ENCODE results near the gene EID1.

EID1 gene

GRCh38 chr15:48868536-48868935, 9.4 kb upstream of the EID1 start:
- H4K8ac ChIP-seq (ENCODE audit: low read depth, low read length), result no peak overlapping the region
- no peak overlapping the region for H4K91ac ChIP-seq (ENCODE audit: low read depth, low read length, poor library complexity)
- no peaks in the 10 kb centered on the region for H3K36me3 ChIP-seq (replicated peaks in 1 of 2; ENCODE audit: control insufficient read depth in 2 of 2, insufficient read depth in 2 of 2, low read length in 2 of 2)
- no peak overlapping the region for H3K4me3 ChIP-seq (ENCODE audit: low read length in 2 of 2)
- H3K27me3 ChIP-seq (ENCODE audit: control insufficient read depth in 3 of 3, insufficient read depth in 3 of 3, low read depth in 1 of 3, low read length in 3 of 3), result no peaks in the 10 kb centered on the region
- no peak overlapping the region for H3K9ac ChIP-seq (ENCODE audit: low read depth, low read length, poor library complexity)
- peaks cover 7 to 9% of the 10 kb centered on the region in 2 donors for H3K4me1 ChIP-seq (ENCODE audit: control insufficient read depth in 2 of 2, insufficient read depth in 1 of 2, low read depth in 1 of 2, low read length in 2 of 2)
- no peak overlapping the region for H2BK15ac ChIP-seq (ENCODE audit: low read length)
- no peak overlapping the region for H2BK5ac ChIP-seq (ENCODE audit: low read length)
- no peak overlapping the region for H3K18ac ChIP-seq (ENCODE audit: low read length)
- H3K9me3 ChIP-seq (replicated peaks in 1 of 2; ENCODE audit: control insufficient read depth in 2 of 2, insufficient read depth in 1 of 2, low read depth in 1 of 2, low read length in 2 of 2), result no peaks in the 10 kb centered on the region
- H2BK12ac ChIP-seq (ENCODE audit: low read length), result no peak overlapping the region
- no peak overlapping the region for H2AK5ac ChIP-seq (ENCODE audit: low read depth, low read length)
- no peak overlapping the region for H3K23ac ChIP-seq (ENCODE audit: low read depth, low read length, poor library complexity)
- DNase-seq (ENCODE audit: low spot score), result no peak
- no peak overlapping the region for H2BK120ac ChIP-seq (ENCODE audit: low read depth, low read length)
- no peak overlapping the region for H3K14ac ChIP-seq (ENCODE audit: low read length)
- H2AFZ ChIP-seq (ENCODE audit: low read length), result no peak overlapping the region
- no peaks in the 10 kb centered on the region for H3K79me1 ChIP-seq (ENCODE audit: low read depth, low read length)
- no CpG with 5 or more reads among the region's 2 CpGs for WGBS, 2 donors (ENCODE audit: extremely low coverage in 2 of 2, insufficient read length in 2 of 2, insufficient replicate concordance in 1 of 2)
- no peak overlapping the region for H3K4ac ChIP-seq (ENCODE audit: low read length)
- H3K4me2 ChIP-seq (ENCODE audit: insufficient read depth, low read length, poor library complexity, severe bottlenecking), result no peak overlapping the region
- no peak overlapping the region for H3K27ac ChIP-seq (replicated peaks; ENCODE audit: low read length)

- no peak for DNase-seq (ENCODE audit: low spot score)
These were observed 8.0 kb upstream of the EID1 start for GRCh38 chr15:48869966-48870365.

GRCh38 chr15:48871542-48871941, 6.4 kb upstream of the EID1 start:
- Histone ChIP-seq H3K23ac (ENCODE audit: low read depth, low read length, poor library complexity) (no peak overlapping the region), H3K14ac (ENCODE audit: low read length) (no peak overlapping the region), H3K18ac (ENCODE audit: low read length) (no peak overlapping the region), H3K4me1 (ENCODE audit: control insufficient read depth in 2 of 2, insufficient read depth in 1 of 2, low read depth in 1 of 2, low read length in 2 of 2) (peaks cover 0 to 1% of the 10 kb centered on the region in 2 donors), H3K27ac (replicated peaks; ENCODE audit: low read length) (no peak overlapping the region), H3K36me3 (replicated peaks in 1 of 2; ENCODE audit: control insufficient read depth in 2 of 2, insufficient read depth in 2 of 2, low read length in 2 of 2) (no peaks in the 10 kb centered on the region), H2BK15ac (ENCODE audit: low read length) (no peak overlapping the region), H2BK120ac (ENCODE audit: low read depth, low read length) (no peak overlapping the region), H3K79me1 (ENCODE audit: low read depth, low read length) (no peaks in the 10 kb centered on the region), H3K27me3 (ENCODE audit: control insufficient read depth in 3 of 3, insufficient read depth in 3 of 3, low read depth in 1 of 3, low read length in 3 of 3) (no peaks in the 10 kb centered on the region), H2AK5ac (ENCODE audit: low read depth, low read length) (no peak overlapping the region), H2AFZ (ENCODE audit: low read length) (no peak overlapping the region), H3K4me3 (ENCODE audit: low read length in 2 of 2) (no peak overlapping the region), H2BK12ac (ENCODE audit: low read length) (no peak overlapping the region), H4K91ac (ENCODE audit: low read depth, low read length, poor library complexity) (no peak overlapping the region), H3K4me2 (ENCODE audit: insufficient read depth, low read length, poor library complexity, severe bottlenecking) (no peak overlapping the region), H3K9me3 (replicated peaks in 1 of 2; ENCODE audit: control insufficient read depth in 2 of 2, insufficient read depth in 1 of 2, low read depth in 1 of 2, low read length in 2 of 2) (no peaks in the 10 kb centered on the region), H2BK5ac (ENCODE audit: low read length) (no peak overlapping the region), H4K8ac (ENCODE audit: low read depth, low read length) (no peak overlapping the region), H3K4ac (ENCODE audit: low read length) (no peak overlapping the region), H3K9ac (ENCODE audit: low read depth, low read length, poor library complexity) (no peak overlapping the region)
- no peak for DNase-seq (ENCODE audit: low spot score)

More at GRCh38 chr15:48869966-48870365, 8.0 kb upstream of the EID1 start:
- Histone ChIP-seq H3K9ac (ENCODE audit: low read depth, low read length, poor library complexity) (no peak overlapping the region), H3K79me1 (ENCODE audit: low read depth, low read length) (no peaks in the 10 kb centered on the region), H3K36me3 (replicated peaks in 1 of 2; ENCODE audit: control insufficient read depth in 2 of 2, insufficient read depth in 2 of 2, low read length in 2 of 2) (no peaks in the 10 kb centered on the region), H3K23ac (ENCODE audit: low read depth, low read length, poor library complexity) (no peak overlapping the region), H3K4me3 (ENCODE audit: low read length in 2 of 2) (no peak overlapping the region), H2AFZ (ENCODE audit: low read length) (no peak overlapping the region), H2BK15ac (ENCODE audit: low read length) (no peak overlapping the region), H4K8ac (ENCODE audit: low read depth, low read length) (no peak overlapping the region), H3K4ac (ENCODE audit: low read length) (no peak overlapping the region), H3K14ac (ENCODE audit: low read length) (no peak overlapping the region), H3K4me1 (ENCODE audit: control insufficient read depth in 2 of 2, insufficient read depth in 1 of 2, low read depth in 1 of 2, low read length in 2 of 2) (peaks cover 7 to 9% of the 10 kb centered on the region in 2 donors), H2BK120ac (ENCODE audit: low read depth, low read length) (no peak overlapping the region), H2BK5ac (ENCODE audit: low read length) (no peak overlapping the region), H4K91ac (ENCODE audit: low read depth, low read length, poor library complexity) (no peak overlapping the region), H3K9me3 (replicated peaks in 1 of 2; ENCODE audit: control insufficient read depth in 2 of 2, insufficient read depth in 1 of 2, low read depth in 1 of 2, low read length in 2 of 2) (no peaks in the 10 kb centered on the region), H2BK12ac (ENCODE audit: low read length) (no peak overlapping the region), H3K18ac (ENCODE audit: low read length) (no peak overlapping the region), H3K27ac (replicated peaks; ENCODE audit: low read length) (no peak overlapping the region), H3K27me3 (ENCODE audit: control insufficient read depth in 3 of 3, insufficient read depth in 3 of 3, low read depth in 1 of 3, low read length in 3 of 3) (no peaks in the 10 kb centered on the region), H2AK5ac (ENCODE audit: low read depth, low read length) (no peak overlapping the region), H3K4me2 (ENCODE audit: insufficient read depth, low read length, poor library complexity, severe bottlenecking) (no peak overlapping the region)
- WGBS, 2 donors (ENCODE audit: extremely low coverage in 2 of 2, insufficient read length in 2 of 2, insufficient replicate concordance in 1 of 2), result no CpG with 5 or more reads among the region's 1 CpG

GRCh38 chr15:48872632-48873031, 5.3 kb upstream of the EID1 start:
- H3K4me3 ChIP-seq (ENCODE audit: low read length in 2 of 2), result no peak overlapping the region
- H3K9me3 ChIP-seq (replicated peaks in 1 of 2; ENCODE audit: control insufficient read depth in 2 of 2, insufficient read depth in 1 of 2, low read depth in 1 of 2, low read length in 2 of 2), result no peaks in the 10 kb centered on the region
- no peak overlapping the region for H2BK12ac ChIP-seq (ENCODE audit: low read length)
- H3K27ac ChIP-seq (replicated peaks; ENCODE audit: low read length), result no peak overlapping the region
- WGBS, 2 donors (ENCODE audit: extremely low coverage in 2 of 2, insufficient read length in 2 of 2, insufficient replicate concordance in 1 of 2), result no CpG with 5 or more reads among the region's 2 CpGs
- no peak overlapping the region for H4K8ac ChIP-seq (ENCODE audit: low read depth, low read length)
- no peak overlapping the region for H3K4me2 ChIP-seq (ENCODE audit: insufficient read depth, low read length, poor library complexity, severe bottlenecking)
- H3K9ac ChIP-seq (ENCODE audit: low read depth, low read length, poor library complexity), result no peak overlapping the region
- no peak overlapping the region for H2BK5ac ChIP-seq (ENCODE audit: low read length)
- no peak overlapping the region for H2AFZ ChIP-seq (ENCODE audit: low read length)
- no peak overlapping the region for H2BK15ac ChIP-seq (ENCODE audit: low read length)
- H3K79me1 ChIP-seq (ENCODE audit: low read depth, low read length), result peaks cover 1% of the 10 kb centered on the region
- H4K91ac ChIP-seq (ENCODE audit: low read depth, low read length, poor library complexity), result no peak overlapping the region
- no peak overlapping the region for H3K23ac ChIP-seq (ENCODE audit: low read depth, low read length, poor library complexity)
- H3K14ac ChIP-seq (ENCODE audit: low read length), result no peak overlapping the region
- peaks cover 0 to 1% of the 10 kb centered on the region in 2 donors for H3K4me1 ChIP-seq (ENCODE audit: control insufficient read depth in 2 of 2, insufficient read depth in 1 of 2, low read depth in 1 of 2, low read length in 2 of 2)
- H3K27me3 ChIP-seq (ENCODE audit: control insufficient read depth in 3 of 3, insufficient read depth in 3 of 3, low read depth in 1 of 3, low read length in 3 of 3), result no peaks in the 10 kb centered on the region
- no peak overlapping the region for H2AK5ac ChIP-seq (ENCODE audit: low read depth, low read length)
- no peak overlapping the region for H3K4ac ChIP-seq (ENCODE audit: low read length)
- H2BK120ac ChIP-seq (ENCODE audit: low read depth, low read length), result no peak overlapping the region
- H3K36me3 ChIP-seq (replicated peaks in 1 of 2; ENCODE audit: control insufficient read depth in 2 of 2, insufficient read depth in 2 of 2, low read length in 2 of 2), result no peaks in the 10 kb centered on the region
- H3K18ac ChIP-seq (ENCODE audit: low read length), result no peak overlapping the region
- DNase-seq (ENCODE audit: low spot score), result no peak
